ENCODE data around the gene CMIP. TPM values are rescaled to one million over a fixed set of nuclear protein-coding genes. Genes with fewer than 3 reads are reported as not detected.

The CMIP gene
- total RNA-seq, 1 donor from 2014 or later: 163 TPM

DNA sequence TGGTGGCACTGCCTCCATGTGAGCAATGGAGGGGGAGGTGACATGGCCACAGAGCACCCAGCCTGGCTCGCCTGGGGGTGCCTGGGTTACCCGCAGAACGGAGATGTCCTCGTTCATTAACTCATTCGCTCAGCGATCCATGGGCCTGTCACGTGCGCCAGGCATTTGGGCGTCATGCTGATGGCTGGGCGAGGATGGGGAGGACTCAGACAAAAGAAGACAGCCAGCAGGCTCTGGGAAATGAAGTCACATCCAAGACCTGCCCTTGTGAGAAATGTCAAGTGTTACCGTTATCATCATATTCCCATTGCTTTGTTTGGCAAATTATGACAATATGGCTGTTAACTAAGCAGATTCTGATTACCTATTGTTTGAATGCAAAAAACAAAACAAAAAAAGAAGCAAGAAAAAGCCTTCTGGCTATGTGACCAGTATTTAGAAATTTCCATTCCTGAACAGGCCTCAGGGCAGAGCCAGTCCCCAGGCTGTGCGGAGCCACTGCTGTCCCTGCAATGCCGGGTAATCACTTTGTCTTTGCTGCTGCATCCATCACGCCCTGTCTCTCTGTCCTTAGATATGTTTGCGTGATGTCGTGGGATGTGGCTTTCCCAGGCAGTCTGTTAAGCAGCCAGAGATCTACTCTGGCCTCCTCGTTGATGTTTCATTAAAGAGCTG, 57.9 kb downstream of the CMIP start:
- TF ChIP-seq, protein P1, sequence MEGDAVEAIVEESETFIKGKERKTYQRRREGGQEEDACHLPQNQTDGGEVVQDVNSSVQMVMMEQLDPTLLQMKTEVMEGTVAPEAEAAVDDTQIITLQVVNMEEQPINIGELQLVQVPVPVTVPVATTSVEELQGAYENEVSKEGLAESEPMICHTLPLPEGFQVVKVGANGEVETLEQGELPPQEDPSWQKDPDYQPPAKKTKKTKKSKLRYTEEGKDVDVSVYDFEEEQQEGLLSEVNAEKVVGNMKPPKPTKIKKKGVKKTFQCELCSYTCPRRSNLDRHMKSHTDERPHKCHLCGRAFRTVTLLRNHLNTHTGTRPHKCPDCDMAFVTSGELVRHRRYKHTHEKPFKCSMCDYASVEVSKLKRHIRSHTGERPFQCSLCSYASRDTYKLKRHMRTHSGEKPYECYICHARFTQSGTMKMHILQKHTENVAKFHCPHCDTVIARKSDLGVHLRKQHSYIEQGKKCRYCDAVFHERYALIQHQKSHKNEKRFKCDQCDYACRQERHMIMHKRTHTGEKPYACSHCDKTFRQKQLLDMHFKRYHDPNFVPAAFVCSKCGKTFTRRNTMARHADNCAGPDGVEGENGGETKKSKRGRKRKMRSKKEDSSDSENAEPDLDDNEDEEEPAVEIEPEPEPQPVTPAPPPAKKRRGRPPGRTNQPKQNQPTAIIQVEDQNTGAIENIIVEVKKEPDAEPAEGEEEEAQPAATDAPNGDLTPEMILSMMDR (IDR thresholded peaks at IDR 0.05; ENCODE audit: partially characterized antibody, unreplicated experiment): no peak
- Mint-ChIP-seq H3K4me3 (ENCODE audit: unreplicated experiment) (peak overlapping the region; percentile 14), H3K36me3 (ENCODE audit: unreplicated experiment) (no peaks in the 10 kb centered on the region), H3K4me1 (ENCODE audit: low read depth, unreplicated experiment) (peaks cover 35% of the 10 kb centered on the region), H3K9me3 (ENCODE audit: unreplicated experiment) (peaks cover 8% of the 10 kb centered on the region), H3K27me3 (ENCODE audit: unreplicated experiment) (peaks cover 7% of the 10 kb centered on the region), H3K27ac (ENCODE audit: unreplicated experiment) (peak overlapping the region; percentile 50)
- DNase-seq: no peak

DNA sequence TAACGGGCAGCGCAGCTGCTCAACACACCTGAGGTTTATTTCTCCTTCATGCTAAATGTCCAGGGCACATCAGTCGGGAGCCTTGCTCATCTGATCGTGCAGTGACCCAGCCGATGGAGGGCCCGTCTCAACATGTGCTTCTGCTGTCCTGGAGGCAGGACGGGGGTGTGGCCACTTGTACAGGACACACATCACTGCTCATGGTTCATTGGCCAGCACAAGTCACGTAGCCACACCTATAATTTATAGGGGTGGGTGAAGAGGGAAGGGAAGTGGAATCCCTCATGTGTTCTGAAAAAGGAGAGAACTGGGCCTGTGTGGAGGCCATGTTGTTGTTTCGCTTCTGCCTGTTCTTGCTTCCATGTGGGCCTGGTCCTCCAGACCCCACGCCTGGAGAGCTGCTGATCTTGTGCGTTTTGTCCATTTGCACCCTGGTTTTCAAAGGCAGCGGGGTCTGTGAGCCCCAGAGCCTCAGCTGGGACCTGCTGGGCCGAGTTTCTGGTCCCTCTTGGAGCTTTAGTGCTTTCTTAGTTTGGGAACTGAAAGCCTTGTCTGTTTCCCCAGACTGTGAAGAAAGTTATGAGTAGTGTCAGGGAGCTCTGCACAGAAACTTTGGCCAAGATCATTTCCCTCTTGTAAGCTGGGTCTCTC, 60.5 kb downstream of the CMIP start:
- TF ChIP-seq, protein P1 (IDR thresholded peaks at IDR 0.05; ENCODE audit: partially characterized antibody, unreplicated experiment): no peak
- H3K27me3 Mint-ChIP-seq (ENCODE audit: unreplicated experiment): peaks cover 7% of the 10 kb centered on the region
- H3K9me3 Mint-ChIP-seq (ENCODE audit: unreplicated experiment): peaks cover 9% of the 10 kb centered on the region
- no peak for DNase-seq
- peaks cover 33% of the 10 kb centered on the region for H3K4me1 Mint-ChIP-seq (ENCODE audit: low read depth, unreplicated experiment)
- no peak overlapping the region for H3K27ac Mint-ChIP-seq (ENCODE audit: unreplicated experiment)
- H3K4me3 Mint-ChIP-seq (ENCODE audit: unreplicated experiment): no peak overlapping the region
- H3K36me3 Mint-ChIP-seq (ENCODE audit: unreplicated experiment): no peaks in the 10 kb centered on the region

DNA sequence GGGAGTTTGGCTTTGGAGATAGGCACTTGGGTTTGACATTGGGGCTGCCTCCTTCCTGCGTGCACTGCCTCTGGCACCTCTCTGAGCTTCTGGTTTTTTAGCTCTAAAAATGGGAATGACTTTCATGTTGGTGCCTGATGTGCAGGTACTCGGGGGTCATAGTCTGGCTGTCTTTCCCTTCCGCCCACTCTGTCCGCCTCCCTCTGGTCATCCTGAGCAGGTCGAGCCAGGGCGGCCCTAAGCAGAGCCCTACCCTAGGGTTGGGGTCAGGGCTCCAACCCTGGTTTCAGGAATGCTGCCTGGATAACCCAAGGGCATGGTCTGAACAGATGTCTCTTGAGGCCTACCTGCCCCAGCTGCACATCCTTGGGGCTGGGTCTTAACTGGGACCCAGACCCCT, 64.8 kb downstream of the CMIP start:
- TF ChIP-seq, protein P1 (IDR thresholded peaks at IDR 0.05; ENCODE audit: partially characterized antibody, unreplicated experiment): no peak
- Mint-ChIP-seq H3K27me3 (ENCODE audit: unreplicated experiment) (peaks cover 13% of the 10 kb centered on the region), H3K36me3 (ENCODE audit: unreplicated experiment) (no peaks in the 10 kb centered on the region), H3K9me3 (ENCODE audit: unreplicated experiment) (peaks cover 9% of the 10 kb centered on the region), H3K4me1 (ENCODE audit: low read depth, unreplicated experiment) (peaks cover 26% of the 10 kb centered on the region), H3K4me3 (ENCODE audit: unreplicated experiment) (no peak overlapping the region), H3K27ac (ENCODE audit: unreplicated experiment) (no peak overlapping the region)
- DNase-seq: no peak

DNA sequence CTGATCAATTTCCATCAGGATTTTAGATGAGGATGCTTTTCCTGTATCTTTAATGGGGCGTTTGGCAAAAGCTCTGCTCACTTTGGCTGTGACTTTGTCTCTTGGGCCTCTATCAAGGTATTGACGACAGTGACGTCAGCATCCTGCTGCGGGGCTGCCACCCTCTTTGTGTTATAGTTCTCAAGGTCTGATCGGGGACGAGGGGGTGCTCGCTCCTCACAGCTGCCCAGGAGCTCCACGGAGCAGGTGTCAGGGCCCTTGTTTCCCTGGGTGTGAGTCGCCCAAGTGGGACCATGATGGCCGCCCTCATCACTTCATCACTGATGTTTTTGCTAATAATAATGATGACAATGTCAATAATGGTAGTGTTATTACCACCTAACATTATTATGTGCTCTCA, 65.4 kb downstream of the CMIP start:
- peaks cover 25% of the 10 kb centered on the region for H3K4me1 Mint-ChIP-seq (ENCODE audit: low read depth, unreplicated experiment)
- H3K4me3 Mint-ChIP-seq (ENCODE audit: unreplicated experiment): no peak overlapping the region
- TF ChIP-seq, protein P1 (IDR thresholded peaks at IDR 0.05; ENCODE audit: partially characterized antibody, unreplicated experiment): no peak
- H3K27me3 Mint-ChIP-seq (ENCODE audit: unreplicated experiment): peaks cover 13% of the 10 kb centered on the region
- no peak for DNase-seq
- H3K9me3 Mint-ChIP-seq (ENCODE audit: unreplicated experiment): peaks cover 8% of the 10 kb centered on the region
- H3K27ac Mint-ChIP-seq (ENCODE audit: unreplicated experiment): no peak overlapping the region
- no peaks in the 10 kb centered on the region for H3K36me3 Mint-ChIP-seq (ENCODE audit: unreplicated experiment)

DNA sequence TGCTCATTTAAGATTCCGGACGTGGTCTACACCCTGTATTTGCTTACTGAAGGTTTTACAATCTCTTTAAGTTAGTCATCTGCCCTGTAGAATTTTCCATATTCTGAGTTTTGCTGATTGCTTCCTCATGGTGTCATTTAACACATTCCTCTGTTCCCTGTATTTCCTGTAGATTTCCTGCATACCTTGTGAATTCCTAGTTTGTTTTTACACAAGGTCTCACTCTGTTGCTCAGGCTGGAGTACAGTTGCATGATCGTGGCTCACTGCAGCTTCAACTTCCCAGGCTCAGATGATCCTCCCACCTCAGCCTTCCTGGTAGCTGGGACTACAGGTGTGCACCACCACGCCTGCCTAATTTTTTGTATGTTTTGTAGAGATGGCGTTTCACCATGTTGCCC, 66.8 kb downstream of the CMIP start:
- no peaks in the 10 kb centered on the region for H3K36me3 Mint-ChIP-seq (ENCODE audit: unreplicated experiment)
- peaks cover 33% of the 10 kb centered on the region for H3K4me1 Mint-ChIP-seq (ENCODE audit: low read depth, unreplicated experiment)
- H3K9me3 Mint-ChIP-seq (ENCODE audit: unreplicated experiment): peaks cover 14% of the 10 kb centered on the region
- no peak overlapping the region for H3K27ac Mint-ChIP-seq (ENCODE audit: unreplicated experiment)
- TF ChIP-seq, protein P1 (IDR thresholded peaks at IDR 0.05; ENCODE audit: partially characterized antibody, unreplicated experiment): no peak
- DNase-seq: no peak
- H3K4me3 Mint-ChIP-seq (ENCODE audit: unreplicated experiment): no peak overlapping the region
- H3K27me3 Mint-ChIP-seq (ENCODE audit: unreplicated experiment): peaks cover 17% of the 10 kb centered on the region

Measured in glutamatergic neuron (in vitro differentiated cells).